HG03354 (cell line): Measurements from ENCODE around the gene CHST14.

Experiments
- ATAC-seq: cut with Tn5 transposase; IDR thresholded peaks from one replicate; pipeline ENCODE4 v1.9.1; 2021; ENCODE audit warnings: mild to moderate bottlenecking; ENCODE audit not compliant: unreplicated experiment, poor library complexity, severe bottlenecking

The CHST14 gene

DNA sequence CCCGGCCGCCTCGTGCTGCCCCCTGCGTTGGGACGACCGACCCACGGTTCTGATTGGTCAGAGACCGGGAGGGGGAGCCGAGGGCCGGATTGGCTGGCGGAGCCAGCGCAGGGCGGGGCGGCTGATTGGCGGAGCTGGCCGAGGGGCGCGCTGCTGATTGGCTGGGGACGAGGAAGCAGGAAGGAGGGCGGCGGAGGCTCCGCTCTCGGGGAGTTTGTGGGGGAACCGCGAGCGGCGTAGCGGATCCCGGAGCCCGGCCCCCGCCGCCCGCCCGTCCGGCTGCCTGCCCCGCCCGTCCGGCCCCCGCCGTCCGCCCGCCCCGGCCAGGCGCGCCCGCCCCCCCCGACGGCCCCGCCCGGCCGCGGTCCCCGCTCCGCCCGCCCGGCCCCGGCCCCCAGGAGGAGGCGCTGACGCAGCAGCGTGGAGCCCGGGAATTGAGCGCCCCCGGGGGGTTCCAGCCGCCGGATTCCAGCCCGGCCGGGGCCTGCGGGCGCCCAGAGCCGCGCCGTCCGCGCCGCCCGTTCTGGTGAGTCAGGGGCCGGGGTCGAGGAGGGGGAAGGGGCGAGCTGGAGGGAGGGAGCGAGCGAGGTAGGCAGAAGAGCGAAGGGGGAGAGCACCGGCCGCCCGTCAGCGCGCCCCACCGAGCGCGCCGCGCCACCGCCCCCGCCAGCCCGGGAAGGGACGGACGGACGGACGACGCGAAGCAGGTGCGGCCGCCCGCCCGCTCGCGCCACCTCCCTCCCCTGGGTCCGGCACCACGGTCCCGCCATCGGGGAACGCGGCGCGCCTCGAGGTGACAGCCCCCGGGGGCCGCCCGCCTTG is 29.8 kb upstream of the CHST14 start, which contains the start of gene BAHD1:
Gene BAHD1 (plus strand): TSS at position 211 of the 822 bp plus-strand sequence. CDS start 17,512 bp downstream, outside the sequence.
- ATAC-seq = peak; percentile 86

DNA sequence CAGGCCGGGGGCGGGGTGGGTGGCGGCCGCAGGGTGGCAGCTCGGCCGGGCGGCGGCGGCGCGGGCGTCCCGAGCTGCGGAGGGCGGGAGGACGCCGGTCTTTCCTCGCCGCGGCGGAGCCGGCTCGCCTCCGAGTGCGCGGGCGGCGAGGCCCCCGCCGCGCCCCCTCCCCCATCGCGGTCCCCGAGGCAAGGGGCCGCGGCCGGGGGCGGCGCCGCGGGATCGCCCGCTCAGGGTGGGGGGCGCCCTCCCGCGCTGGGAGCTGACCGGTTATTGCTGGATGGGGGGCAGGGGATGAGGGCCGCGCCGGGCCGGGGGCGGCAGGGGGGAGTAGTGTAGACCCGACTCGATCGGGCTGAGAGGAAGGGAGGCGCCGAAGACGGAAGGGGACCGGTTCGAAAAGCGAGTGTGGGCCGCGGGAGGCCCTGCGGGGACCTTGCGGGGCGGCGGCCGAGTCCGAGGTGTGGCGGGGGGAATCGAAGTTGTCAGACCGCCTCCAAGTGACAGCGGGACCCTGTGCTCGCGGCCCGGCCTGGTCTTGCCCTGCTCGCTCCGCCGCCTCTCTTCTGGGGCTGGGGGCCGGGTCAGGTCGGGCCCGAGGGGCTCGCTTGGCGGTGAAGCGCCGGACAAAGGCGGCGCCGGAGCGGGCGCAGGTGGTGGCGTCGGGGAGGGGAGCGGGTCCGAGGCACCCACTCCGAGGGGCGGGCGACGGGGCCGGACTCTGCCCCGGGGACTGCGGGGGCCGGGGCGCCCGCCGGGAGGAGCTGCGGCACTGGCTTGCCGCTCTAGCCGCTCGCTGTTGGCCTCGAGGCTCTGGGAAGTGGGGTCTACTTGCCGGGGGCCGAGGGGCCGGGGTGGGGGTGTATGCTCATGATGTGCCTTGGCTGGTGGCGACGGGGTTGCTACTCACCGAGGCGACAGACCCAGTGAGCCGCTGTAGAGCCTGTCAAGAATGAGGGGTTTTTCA is 28.9 kb upstream of the CHST14 start:
- peak; percentile 19 for ATAC-seq

DNA sequence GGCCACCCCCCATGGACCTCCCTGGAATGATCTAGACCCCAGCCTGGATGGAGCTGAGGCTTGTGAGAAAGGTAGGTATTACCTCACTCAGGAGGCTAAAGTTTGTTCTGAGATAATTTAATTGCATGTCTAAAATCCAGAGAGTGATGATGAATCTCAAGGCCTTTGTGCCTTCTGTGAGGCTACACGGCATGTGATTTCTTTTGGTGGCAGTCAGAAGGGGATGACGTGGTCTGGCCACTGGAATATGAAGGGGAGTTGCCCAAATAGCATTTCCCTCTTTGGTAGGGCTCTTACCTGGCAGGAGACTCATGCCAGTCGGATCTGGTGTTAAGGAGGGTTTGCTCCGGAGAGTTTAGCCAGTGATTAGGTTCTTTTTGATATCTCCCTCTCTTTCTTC is 27.5 kb upstream of the CHST14 start:
- no peak for ATAC-seq

DNA sequence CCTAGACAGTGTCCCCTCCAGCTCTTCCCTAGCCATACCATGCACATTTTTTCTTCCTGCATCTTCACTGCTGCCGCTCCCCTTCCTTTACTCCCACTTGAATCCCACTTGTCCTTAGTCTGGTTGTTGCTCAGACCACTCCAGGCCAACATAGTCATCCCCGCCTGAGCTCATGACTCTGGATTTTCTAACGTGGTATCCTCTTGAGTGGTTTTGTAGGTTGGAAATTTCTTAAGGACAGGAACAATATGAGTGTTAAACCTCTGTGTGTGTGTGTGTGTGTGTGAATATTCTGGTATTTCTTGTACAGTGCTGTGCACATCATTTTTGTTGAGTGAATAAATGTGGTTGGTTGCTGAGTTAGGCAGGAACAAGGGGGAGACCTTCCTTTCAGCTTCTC is 26.9 kb upstream of the CHST14 start:
- ATAC-seq = no peak

DNA sequence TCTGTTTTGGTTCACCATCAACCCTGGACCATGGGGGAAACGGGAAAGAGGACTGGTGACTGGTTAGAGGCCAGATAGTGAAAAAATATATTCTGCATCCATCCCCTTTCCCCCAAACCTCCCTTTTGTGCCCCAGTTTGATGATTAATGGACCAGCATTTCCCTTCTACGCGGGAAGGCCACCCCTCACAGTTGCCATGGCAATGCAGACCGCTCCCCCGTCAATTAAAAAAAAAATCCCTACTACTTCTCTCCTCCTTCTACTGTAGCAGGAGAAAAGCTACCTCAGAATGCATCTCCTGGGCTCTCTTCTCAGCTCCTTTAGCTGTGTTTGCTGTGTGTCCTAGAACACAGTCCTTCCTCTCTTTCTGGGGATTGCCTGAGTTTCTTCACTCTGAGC is 26.0 kb upstream of the CHST14 start:
- ATAC-seq = no peak

DNA sequence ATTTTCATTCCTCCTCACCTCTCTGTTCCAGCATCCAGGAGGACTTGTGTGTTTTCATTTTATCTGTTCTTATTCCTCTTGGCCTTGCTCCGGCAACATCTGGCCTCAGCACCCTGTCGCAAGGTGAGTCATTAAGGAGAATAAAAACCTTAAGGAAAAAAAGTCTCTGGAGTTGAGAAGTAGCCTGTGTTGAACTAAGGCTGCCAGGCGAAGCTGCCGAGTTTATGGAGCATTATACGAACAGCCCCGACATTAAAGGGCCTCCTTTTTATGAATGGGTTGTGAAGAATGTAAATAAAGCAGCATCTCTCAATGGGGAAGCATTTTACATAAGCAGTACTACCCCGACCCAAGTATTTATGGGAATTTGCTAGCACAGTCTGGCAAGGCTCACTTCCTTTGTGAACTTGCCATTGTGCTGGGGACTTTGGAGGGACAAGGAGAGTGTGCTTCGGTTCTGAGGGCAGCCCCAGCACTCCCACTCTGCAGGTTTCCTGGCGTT is 25.3 kb upstream of the CHST14 start:
- ATAC-seq = no peak

DNA sequence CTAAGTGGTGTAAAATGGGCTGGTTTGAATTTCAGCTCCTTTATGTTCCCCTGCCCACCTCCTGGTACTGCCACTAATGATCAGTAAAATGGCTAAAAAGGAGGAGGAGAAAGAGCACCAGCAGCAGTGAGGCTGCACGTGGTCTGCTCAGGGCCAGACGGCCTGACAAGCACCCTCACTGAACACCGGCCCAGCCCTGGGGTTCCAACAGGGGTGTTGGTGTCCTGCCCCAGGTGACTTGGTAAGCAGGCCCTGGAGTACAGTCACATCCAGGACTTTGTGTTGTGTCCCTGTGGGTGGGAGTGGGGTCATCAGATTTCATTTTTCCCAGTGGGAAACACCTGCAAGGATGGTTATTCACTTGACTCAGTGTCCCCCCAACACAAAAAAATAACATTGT is 24.6 kb upstream of the CHST14 start:
- no peak for ATAC-seq

DNA sequence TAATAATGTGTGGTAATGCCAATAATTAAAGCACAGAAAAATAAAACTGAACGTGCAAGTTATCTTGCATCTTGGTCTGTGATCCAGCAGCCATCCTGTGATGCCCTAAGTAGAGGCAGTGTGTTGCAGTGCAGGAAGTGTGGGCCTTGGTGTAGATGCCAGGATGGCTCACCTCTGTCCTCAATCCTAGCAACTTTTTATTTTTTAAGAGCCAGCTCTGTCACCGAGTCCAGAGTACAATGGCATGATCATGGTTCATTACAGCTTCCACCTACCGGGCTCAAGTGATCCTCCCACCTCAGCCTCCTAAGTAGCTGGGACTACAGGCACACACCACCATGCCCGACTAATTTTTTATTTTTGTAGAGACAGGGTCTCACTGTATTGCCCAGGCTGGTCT is 22.4 kb upstream of the CHST14 start:
- ATAC-seq = no peak

DNA sequence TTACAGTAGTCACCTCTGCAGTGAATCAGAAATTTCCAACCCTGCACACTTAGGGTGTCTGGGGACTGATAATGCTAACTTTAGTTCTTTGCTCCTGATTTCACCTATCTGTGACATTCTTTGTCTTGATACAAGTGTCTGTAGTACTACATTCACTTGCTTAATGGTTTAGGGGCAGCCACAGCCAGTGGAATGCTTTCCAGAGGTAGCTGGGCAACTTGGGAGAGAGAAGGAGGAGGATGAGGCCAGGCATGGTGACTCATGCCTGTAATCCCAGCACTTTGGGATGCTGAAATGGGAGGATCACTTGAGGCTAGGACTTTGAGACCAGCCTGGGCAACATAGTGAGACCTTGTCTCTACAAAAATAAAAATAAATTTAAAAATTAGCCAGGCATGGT is 21.5 kb upstream of the CHST14 start:
- ATAC-seq = no peak

DNA sequence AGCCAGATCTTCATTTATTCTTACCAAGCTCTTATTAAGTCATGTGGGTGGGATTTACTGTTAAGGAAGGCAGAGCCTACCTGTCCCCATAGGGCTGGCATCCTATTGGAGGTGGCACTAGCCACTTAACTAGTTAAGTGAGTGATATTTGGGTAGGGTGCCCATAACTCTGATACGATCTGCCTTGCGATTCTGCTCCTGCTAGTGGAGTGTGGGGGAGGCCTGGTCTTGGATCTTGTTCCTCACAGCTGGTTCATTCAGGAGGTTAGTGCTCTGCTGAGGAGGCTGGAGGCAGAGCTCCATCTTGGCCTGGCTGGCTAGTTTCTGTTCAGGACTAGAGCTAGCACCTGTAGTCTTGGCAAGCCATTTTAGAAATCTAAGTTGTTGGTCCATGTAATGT is 20.7 kb upstream of the CHST14 start:
- ATAC-seq = no peak

DNA sequence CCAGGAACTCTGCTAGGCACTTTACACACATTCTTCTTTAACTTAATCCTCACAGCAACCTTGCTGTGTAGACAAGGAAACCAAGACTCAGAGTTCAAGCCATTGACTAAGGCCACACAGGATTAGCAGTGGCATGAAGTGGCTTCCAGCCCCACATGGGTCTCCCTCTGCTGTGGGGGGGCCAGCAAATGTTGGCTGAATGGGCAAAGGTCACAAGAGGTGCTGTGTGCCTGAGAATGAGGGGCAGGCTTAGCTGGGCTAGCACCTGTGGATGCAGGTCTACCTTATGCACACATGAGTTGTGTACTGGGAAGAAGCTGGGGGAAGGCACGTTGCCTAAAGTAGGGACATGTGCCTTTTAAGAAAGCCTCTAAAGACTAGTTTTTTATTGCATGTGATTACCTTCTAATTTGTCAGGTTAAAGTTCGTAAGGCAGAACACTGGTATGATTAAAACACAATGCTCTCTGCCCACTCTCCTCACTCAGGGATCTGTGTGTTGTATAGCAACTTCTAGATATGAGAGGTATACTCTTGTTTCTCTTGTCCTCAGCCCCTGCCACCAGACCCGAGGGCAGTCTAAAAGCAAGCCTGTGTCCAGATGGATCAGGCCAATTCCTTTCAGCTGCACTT is 19.1 kb upstream of the CHST14 start:
- no peak for ATAC-seq

DNA sequence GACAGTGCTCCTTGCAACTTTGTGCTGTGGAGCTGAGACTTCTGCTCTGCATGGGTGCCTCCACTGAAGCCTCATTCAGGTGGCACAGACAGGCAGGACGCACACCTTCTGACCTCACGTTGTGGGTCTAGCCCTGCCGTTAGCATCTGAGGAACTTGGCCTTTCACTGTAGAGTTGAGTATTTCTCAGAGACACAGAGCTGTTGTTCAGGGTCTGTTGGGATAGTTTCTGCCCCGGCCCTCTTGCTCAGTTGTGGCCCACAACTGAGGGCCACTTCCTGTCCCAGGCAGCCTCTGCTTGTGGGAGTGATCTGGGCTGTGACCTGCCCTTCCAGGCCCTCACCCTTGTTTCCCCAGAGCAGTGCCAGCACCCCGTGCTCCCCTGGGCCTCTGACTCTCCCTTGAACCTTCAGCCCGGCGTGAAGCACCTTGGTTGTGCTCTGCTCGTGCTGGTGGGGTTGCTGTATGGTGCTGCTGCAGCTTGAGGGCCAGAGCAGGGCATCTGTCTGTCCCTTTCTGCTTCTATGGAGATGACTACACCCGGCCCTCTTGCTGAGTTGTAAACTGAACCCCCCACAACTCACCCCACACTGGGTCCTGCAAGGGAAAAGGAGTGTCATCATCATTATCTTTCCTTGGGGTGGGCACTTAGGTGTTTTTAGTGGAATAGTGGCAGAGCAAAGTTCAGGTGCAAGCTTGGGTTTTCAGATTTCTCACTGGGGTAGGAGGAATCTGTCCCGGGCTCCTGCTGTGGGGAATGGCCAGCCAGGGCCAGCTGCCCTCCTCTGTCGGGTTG is 18.3 kb upstream of the CHST14 start:
- ATAC-seq = peak; percentile 63

DNA sequence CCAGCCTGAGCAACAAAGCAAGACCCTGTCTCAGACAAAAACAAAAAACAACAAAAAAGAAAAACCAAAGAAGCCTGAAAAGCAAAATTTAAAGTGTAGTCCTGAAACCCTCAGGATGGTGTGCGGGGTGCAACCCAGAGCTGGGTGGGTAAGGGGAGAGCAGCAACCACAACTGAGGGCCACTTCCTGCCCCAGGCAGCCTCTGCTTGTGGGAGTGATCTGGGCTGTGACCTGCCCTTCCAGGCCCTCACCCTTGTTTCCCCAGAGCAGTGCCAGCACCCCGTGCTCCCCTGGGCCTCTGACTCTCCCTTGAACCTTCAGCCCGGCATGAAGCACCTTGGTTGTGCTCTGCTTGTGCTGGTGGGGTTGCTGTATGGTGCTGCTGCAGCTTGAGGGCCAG is 16.8 kb upstream of the CHST14 start:
- ATAC-seq = peak; percentile 44

DNA sequence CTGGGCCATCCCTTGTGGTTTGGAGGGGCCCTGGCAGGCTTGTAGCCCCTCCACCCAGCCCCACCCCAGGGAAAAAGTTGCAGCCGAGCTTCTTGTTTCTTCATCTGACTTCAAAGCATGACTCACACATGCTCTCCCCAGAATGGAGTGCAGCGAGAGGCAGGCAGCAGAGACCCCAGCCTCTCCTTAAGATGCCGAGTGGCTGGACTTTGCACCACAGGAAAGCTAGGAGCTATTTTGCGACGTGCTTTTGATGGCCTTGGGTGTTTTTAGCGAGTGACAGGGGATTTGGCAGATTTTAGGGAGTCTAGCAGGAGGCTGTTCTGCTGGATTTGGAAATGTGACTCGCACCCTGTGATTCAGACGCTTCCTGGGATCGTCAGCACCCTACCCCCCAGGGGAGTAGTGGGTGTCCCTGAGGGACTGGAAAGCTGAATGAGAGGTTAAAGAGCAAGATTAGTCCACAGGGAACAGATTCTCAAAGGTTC is 15.8 kb upstream of the CHST14 start:
- no peak for ATAC-seq

DNA sequence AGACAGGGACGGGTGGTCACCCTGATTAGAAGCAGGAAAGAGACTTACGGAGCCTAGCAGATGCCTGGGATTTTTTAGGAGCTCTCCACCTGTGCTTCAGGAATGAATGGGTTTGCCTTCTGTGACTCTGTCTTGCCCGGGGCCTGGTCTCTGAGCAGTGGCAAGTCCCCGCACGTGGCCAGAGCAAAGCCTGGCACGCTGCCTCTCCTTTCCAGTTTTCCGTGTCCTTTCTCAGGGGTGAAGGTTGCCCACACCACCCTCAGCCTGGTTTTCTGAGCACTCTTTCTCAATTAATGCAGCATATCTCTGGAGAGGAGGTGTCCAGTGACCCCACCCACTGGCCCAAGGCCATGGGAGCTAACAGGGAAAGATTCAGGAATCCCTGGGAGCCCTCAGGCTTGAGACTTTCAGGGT is 14.5 kb upstream of the CHST14 start:
- no peak for ATAC-seq

DNA sequence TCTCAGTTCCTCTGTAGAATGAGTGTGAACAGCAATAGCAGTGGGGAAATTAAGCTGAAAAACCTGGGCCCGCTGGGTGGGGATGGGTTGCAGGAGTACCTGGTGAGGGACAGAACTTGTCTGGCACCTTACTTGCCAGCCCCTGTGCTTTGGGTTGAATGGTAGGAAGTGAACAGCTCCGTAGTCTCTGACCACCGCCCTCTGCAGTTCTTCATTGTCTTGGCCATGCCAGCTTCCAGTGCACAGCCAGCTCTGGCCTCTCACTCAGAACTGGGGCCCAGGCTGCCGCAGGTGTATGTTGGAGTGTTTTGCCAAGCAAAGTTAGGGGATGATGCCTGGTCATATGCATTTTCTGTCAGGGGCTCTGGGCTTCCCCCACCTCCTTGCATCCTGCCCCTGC is 14.0 kb upstream of the CHST14 start:
- no peak for ATAC-seq

DNA sequence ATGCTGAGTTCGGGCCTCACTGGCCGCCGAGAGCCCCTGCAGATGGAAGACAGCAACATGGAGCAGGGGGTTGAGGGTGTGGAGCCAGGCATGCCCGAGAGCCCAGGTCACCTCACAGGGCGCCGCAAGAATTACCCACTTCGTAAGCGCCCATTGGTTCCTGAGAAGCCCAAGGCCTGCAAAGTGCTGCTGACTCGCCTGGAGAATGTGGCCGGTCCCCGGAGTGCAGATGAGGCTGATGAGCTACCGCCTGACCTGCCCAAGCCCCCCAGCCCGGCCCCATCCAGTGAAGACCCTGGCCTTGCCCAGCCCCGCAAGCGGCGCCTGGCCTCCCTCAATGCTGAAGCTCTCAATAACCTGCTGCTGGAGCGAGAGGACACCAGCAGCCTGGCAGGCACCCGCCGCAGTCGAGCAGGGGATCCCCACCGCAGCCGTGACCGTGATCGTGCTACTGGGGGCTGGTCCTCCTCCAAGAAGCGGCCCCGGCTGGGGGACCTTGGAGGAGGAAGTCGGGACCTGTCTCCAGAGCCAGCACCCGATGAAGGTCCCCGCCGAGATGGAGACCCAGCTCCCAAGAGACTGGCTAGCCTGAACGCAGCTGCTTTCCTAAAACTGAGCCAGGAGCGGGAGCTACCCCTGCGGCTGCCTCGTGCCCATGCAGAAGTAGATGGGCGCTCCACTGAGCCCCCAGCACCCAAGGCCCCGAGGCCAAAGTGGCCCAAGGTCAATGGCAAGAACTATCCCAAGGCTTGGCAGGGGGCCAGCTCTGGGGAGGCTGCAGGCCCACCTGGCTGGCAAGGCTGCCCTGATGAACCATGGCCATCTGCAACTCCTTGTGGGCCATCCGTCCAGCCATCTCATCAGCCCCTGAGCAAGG is 12.1 kb upstream of the CHST14 start:
- ATAC-seq = no peak

DNA sequence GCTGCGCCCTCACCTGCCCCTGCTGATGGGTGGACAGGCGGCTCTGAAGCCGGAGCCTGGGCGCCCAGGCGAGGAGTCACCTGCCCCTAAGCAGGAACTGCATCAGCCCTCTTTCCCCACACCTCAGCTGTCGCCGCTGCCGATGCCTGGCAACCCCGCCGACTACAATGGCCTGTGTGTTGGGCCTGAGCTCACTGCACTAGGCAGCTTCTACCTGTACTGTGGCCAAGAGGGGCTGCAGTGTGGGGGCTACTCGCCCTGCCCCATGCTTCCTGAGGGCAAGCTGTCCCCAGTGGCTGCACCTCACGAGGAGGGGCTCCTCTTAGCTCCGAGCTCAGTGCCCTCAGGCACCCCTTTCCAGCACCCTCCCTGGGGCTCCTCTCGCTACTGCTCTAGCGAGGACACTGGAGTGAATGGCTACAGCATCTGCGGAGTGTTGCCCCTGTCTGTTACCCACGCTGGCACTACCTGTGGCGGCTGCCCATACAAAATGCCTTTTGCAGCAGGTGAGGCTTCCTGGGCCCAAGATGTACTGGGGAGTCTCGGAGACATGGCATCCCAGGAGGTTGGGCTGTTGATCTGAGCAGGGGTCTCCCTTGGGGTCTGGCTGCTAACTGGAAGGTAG is 11.3 kb upstream of the CHST14 start:
- ATAC-seq = no peak
